Measurements from ENCODE around the gene FBXW12. TPM values are rescaled to one million over a fixed set of nuclear protein-coding genes. Genes with fewer than 3 reads are reported as not detected.

The FBXW12 gene
- total RNA-seq, 3 donors from 2014 or later, result not detected

DNA sequence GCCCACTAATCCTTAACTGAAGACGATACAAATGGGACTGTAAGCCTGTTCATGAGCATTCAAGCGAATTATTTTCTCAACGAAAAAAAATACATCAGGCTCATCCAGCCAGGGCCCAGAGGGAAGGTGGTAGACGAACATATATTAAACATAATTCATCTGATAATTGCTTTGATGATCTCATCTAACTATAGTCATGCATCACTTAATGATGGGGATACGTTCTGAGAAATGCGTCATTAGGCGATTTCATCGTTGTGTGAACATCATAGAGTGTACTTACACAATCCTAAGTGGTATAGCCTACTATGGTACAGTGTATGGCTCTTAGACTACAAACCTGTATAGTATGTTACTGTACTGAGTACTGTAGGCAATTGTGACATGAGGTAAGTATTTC is 28.6 kb upstream of the FBXW12 start:
- no peaks in the 10 kb centered on the region for H3K36me3 ChIP-seq (ENCODE audit: low read depth)
- H3K4me1 ChIP-seq (ENCODE audit: low read depth), result no peaks in the 10 kb centered on the region
- TF ChIP-seq, protein P1, sequence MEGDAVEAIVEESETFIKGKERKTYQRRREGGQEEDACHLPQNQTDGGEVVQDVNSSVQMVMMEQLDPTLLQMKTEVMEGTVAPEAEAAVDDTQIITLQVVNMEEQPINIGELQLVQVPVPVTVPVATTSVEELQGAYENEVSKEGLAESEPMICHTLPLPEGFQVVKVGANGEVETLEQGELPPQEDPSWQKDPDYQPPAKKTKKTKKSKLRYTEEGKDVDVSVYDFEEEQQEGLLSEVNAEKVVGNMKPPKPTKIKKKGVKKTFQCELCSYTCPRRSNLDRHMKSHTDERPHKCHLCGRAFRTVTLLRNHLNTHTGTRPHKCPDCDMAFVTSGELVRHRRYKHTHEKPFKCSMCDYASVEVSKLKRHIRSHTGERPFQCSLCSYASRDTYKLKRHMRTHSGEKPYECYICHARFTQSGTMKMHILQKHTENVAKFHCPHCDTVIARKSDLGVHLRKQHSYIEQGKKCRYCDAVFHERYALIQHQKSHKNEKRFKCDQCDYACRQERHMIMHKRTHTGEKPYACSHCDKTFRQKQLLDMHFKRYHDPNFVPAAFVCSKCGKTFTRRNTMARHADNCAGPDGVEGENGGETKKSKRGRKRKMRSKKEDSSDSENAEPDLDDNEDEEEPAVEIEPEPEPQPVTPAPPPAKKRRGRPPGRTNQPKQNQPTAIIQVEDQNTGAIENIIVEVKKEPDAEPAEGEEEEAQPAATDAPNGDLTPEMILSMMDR (IDR thresholded peaks at IDR 0.05), result no peak
- no peak for ATAC-seq
- no peaks in the 10 kb centered on the region for H3K9me3 ChIP-seq
- intact Hi-C loops (cut with DNase I, micrococcal nuclease), result no loop called here
- no peak for DNase-seq
- H3K4me3 ChIP-seq, result no peak overlapping the region

DNA sequence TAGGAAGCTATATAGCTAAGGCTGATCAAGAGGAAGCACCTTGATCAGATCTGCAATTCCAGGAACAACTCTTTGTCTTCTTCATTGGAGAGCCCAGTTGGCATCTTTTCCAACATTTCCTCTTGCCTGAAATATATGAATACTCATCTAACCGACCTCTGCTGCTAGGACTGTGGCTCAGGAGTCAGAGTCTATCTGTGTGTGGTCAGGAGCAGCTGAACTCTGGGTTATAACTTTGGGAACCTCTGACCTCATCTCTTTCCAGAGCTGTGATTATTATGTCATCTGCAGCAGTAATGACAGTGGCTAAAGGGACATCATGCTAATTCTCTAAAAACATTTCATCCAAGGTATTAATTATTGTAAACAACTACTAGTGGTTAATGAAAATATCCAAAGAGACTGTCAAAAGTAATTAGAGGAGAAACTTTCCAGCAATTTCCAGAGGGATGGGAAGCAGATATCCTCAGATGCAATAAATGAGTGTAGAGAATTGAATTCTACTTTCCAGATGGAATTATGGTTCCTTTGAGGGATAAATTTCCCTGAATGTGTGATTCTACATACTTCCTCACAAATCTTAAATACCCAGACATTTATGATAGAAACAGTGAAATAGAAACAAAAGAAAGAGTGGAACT is 27.0 kb upstream of the FBXW12 start:
- Histone ChIP-seq H3K36me3 (ENCODE audit: low read depth) (no peaks in the 10 kb centered on the region), H3K4me3 (no peak overlapping the region), H3K4me1 (ENCODE audit: low read depth) (no peaks in the 10 kb centered on the region), H3K9me3 (no peaks in the 10 kb centered on the region)
- intact Hi-C loops (cut with DNase I, micrococcal nuclease), result no loop called here
- DNase-seq (no peak), ATAC-seq (no peak)
- TF ChIP-seq, protein P1 (IDR thresholded peaks at IDR 0.05), result no peak

- intact Hi-C loops (cut with DNase I, micrococcal nuclease), result no loop called here
- TF ChIP-seq, protein P1 (IDR thresholded peaks at IDR 0.05), result no peak
- Histone ChIP-seq H3K4me1 (ENCODE audit: low read depth) (no peaks in the 10 kb centered on the region), H3K36me3 (ENCODE audit: low read depth) (no peaks in the 10 kb centered on the region), H3K4me3 (no peak overlapping the region), H3K9me3 (no peaks in the 10 kb centered on the region)
- no peak for DNase-seq
- no peak for ATAC-seq
These were observed 26.0 kb upstream of the FBXW12 start for GRCh38 chr3:48345946-48346572.

GRCh38 chr3:48347500-48347899 is 24.5 kb upstream of the FBXW12 start:
- H3K4me1 ChIP-seq (ENCODE audit: low read depth), result no peaks in the 10 kb centered on the region
- no peak overlapping the region for H3K4me3 ChIP-seq
- no peak for DNase-seq
- no peak for ATAC-seq
- H3K9me3 ChIP-seq, result no peaks in the 10 kb centered on the region
- TF ChIP-seq, protein P1 (IDR thresholded peaks at IDR 0.05), result no peak
- no peaks in the 10 kb centered on the region for H3K36me3 ChIP-seq (ENCODE audit: low read depth)
- intact Hi-C loops (cut with DNase I, micrococcal nuclease), result no loop called here

DNA sequence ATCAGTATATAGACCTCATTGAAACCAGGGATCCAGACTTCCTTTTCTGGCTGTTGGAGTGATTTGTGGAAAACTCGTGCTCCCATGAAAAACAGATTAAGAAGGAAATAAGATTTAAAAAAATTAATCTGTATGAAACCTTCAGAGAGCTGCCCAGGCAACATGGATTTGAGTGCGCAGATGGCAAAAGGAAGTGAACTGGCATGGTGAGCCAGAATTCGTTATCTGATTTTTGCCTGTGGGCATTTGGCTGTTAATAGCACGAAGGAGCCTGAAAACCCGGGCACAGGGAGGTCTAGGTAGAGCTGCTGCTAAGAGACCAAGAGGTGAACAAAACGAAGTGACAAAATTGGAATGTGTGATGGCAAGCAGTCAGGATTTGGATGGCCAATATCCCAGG is 19.5 kb upstream of the FBXW12 start:
- H3K4me1 ChIP-seq (ENCODE audit: low read depth), result no peaks in the 10 kb centered on the region
- H3K9me3 ChIP-seq, result no peaks in the 10 kb centered on the region
- H3K36me3 ChIP-seq (ENCODE audit: low read depth), result no peaks in the 10 kb centered on the region
- intact Hi-C loops (cut with DNase I, micrococcal nuclease), result no loop called here
- no peak for DNase-seq
- TF ChIP-seq, protein P1 (IDR thresholded peaks at IDR 0.05), result no peak
- H3K4me3 ChIP-seq, result no peak overlapping the region
- ATAC-seq, result no peak
